HL-60 (cell line): ENCODE measurements around the gene ZNF813.

Source experiments
- CTCF ChIP-seq: IDR thresholded peaks from one replicate; pipeline ENCODE4 v1.5.1; 2011; ENCODE audit warnings: low read length, control low read depth, inconsistent platforms; ENCODE audit not compliant: insufficient read depth
- GABPA ChIP-seq: IDR thresholded peaks from 2 replicates; pipeline ENCODE4 v1.6.1; 2012; ENCODE audit warnings: low read depth
- REST ChIP-seq: IDR thresholded peaks from 2 replicates; pipeline ENCODE4 v1.6.1; 2012; ENCODE audit warnings: low read depth; ENCODE audit not compliant: insufficient replicate concordance

GRCh38 chr19:53521373-53522202, 54.1 kb downstream of the ZNF813 start:
- TF ChIP-seq CTCF, result no peak
- TF ChIP-seq REST, result no peak
- no peak for TF ChIP-seq GABPA
